ENCODE results near the gene AQP12B.

DNA sequence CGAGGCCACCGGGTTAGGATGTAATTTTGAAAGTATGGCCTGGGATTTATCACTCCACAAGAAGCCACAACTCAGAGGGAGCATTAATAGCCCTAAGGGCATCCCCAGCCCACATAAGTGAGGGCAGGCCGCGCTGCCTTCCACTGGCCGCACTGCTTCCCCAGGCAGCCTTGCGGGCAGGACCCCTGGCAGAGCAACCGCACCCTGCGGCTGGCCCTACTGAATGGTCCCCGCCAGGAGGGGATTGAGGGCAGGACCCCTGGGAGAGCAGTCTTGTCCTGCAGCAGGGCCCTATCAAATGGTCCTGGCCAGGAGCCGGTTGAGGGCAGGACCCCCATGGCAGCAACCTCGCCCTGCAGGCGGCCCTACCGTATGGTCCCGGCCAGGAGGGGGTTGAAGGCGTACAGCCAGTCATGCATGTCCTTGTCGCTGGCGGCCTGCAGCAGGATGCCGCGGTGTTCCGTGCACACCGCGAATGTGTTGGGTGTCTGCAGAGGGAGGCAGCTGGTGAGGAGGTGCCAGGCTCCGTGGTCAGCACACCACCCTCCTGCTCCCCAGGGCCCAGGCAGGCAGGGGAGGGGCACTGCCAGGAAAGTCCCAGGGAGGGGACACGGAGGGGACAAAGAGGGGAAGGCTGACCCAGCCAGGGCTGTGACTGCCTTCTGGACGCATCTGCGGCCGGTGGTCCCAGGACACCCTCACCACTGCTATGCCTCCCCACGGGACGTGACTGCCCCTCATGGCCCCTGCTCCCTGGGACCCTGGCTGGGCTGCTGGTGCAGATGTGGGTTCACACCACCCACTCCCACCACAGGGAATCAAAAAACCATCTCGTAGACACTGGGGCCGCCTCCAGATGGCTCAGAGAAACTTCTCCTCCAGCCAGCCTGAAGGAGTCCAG, 35.2 kb upstream of the AQP12B start:
- TF ChIP-seq, protein P1, sequence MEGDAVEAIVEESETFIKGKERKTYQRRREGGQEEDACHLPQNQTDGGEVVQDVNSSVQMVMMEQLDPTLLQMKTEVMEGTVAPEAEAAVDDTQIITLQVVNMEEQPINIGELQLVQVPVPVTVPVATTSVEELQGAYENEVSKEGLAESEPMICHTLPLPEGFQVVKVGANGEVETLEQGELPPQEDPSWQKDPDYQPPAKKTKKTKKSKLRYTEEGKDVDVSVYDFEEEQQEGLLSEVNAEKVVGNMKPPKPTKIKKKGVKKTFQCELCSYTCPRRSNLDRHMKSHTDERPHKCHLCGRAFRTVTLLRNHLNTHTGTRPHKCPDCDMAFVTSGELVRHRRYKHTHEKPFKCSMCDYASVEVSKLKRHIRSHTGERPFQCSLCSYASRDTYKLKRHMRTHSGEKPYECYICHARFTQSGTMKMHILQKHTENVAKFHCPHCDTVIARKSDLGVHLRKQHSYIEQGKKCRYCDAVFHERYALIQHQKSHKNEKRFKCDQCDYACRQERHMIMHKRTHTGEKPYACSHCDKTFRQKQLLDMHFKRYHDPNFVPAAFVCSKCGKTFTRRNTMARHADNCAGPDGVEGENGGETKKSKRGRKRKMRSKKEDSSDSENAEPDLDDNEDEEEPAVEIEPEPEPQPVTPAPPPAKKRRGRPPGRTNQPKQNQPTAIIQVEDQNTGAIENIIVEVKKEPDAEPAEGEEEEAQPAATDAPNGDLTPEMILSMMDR (IDR thresholded peaks at IDR 0.05): no peak
- no peak for TF ChIP-seq ZFX (IDR thresholded peaks at IDR 0.05; ENCODE audit: borderline replicate concordance)
